ENCODE data around the gene SUSD5. TPM values are rescaled to one million over a fixed set of nuclear protein-coding genes. Genes with fewer than 3 reads are reported as not detected.

Gene SUSD5
- total and polyA plus RNA-seq, 2 of the 4 experiments (the other 2 are of a cell fraction), result 1.4 to 2.9 TPM

GRCh38 chr3:33152363-33153360, 65.9 kb downstream of the SUSD5 start:
- H3K4ac ChIP-seq (ENCODE audit: low read depth, low read length), result no peak overlapping the region
- peaks cover 2% of the 10 kb centered on the region; the same call in 1 of the 2 replicates for H3K4me1 ChIP-seq (ENCODE audit: control insufficient read depth, insufficient read depth, low read length)
- no peak overlapping the region for H2BK5ac ChIP-seq (ENCODE audit: low read depth, low read length, poor library complexity, severe bottlenecking)
- intact Hi-C loops (cut with micrococcal nuclease) (no loop called here), dilution Hi-C loops (cut with HindIII; ENCODE audit: low sequenced_read_pairs, unreplicated experiment) (no loop called here), in situ Hi-C loops (cut with MboI; ENCODE audit: low sequenced_read_pairs) (no loop called here)
- no peak overlapping the region for H3K27ac ChIP-seq (ENCODE audit: insufficient read depth, low read length)
- DNase-seq (no peak), ATAC-seq (ENCODE audit: low read depth) (no peak)
- H2AFZ ChIP-seq (replicated peaks; ENCODE audit: low read length, poor library complexity), result no peak overlapping the region
- no peak overlapping the region for H2AK5ac ChIP-seq (ENCODE audit: low read depth, low read length)
- no peaks in the 10 kb centered on the region for H3K9me1 ChIP-seq (ENCODE audit: insufficient read depth, low read length)
- H3K36me3 ChIP-seq (ENCODE audit: control insufficient read depth, insufficient read depth, low read length), result no peaks in the 10 kb centered on the region
- TF ChIP-seq FOS (IDR thresholded peaks at IDR 0.05; ENCODE audit: low read depth, low read length) (no peak), USF2 (IDR thresholded peaks at IDR 0.05; ENCODE audit: low read depth, low read length) (no peak), SMC3 (IDR thresholded peaks at IDR 0.05; ENCODE audit: low read depth, low read length) (no peak), POLR2A (IDR thresholded peaks at IDR 0.05; ENCODE audit: low read depth, low read length) (no peak), MXI1 (IDR thresholded peaks at IDR 0.05; ENCODE audit: borderline replicate concordance, low read depth, low read length) (no peak), RFX5 (IDR thresholded peaks at IDR 0.05; ENCODE audit: low read depth, low read length) (no peak), MAZ (IDR thresholded peaks at IDR 0.05; ENCODE audit: borderline replicate concordance, low read depth, low read length) (no peak), CHD1 (IDR thresholded peaks at IDR 0.05; ENCODE audit: low read depth, low read length) (no peak), ELK1 (IDR thresholded peaks at IDR 0.05; ENCODE audit: borderline replicate concordance, low read depth, low read length) (no peak), RAD21 (IDR thresholded peaks at IDR 0.05; ENCODE audit: low read length) (no peak)
- H2BK120ac ChIP-seq (ENCODE audit: low read depth, low read length), result no peak overlapping the region
- no peak overlapping the region for H4K91ac ChIP-seq (ENCODE audit: insufficient read depth, low read depth, low read length)
- no peak overlapping the region for H2BK20ac ChIP-seq (ENCODE audit: low read depth, low read length)
- H3K56ac ChIP-seq (ENCODE audit: extremely low read depth, insufficient read depth, low read length), result no peak overlapping the region
- no peak overlapping the region for H3K14ac ChIP-seq (replicated peaks; ENCODE audit: low read depth, low read length)
- H3K27me3 ChIP-seq (ENCODE audit: control insufficient read depth, insufficient read depth, low read length), result no peaks in the 10 kb centered on the region
- no peak overlapping the region for H4K8ac ChIP-seq (ENCODE audit: low read depth in 2 of 2, low read length in 2 of 2)
- H4K20me1 ChIP-seq (ENCODE audit: insufficient read depth, low read length), result no peaks in the 10 kb centered on the region
- ChIA-PET CTCF (no interaction called here), POLR2A (ENCODE audit: unreplicated experiment) (no interaction called here)
- H4K5ac ChIP-seq (ENCODE audit: low read depth, low read length), result no peak overlapping the region
- no peaks in the 10 kb centered on the region for H3K79me1 ChIP-seq (ENCODE audit: low read depth in 1 of 2, low read length in 2 of 2)
- H3K9ac ChIP-seq (ENCODE audit: low read depth, low read length), result no peak overlapping the region
- no peak overlapping the region for H3K18ac ChIP-seq (ENCODE audit: low read depth, low read length)
- H2BK15ac ChIP-seq (ENCODE audit: low read depth, low read length), result no peak overlapping the region
- no peak overlapping the region for H3K4me3 ChIP-seq (ENCODE audit: insufficient read depth, low read depth, low read length)
- BruUV-seq (replicated peaks), result no TSS peak
- WGBS, 2 experiments (ENCODE audit: extremely low coverage in 2 of 2, insufficient read length in 1 of 2), result 87% methylated on average over 3 of the region's 19 CpGs; no CpG with 5 or more reads in 1 of the 2 experiments
- no peak overlapping the region for H3K4me2 ChIP-seq (ENCODE audit: low read depth, low read length)
- no peak overlapping the region for H2AK9ac ChIP-seq (replicated peaks; ENCODE audit: low read depth, low read length, poor library complexity)
- no peaks in the 10 kb centered on the region for H3K9me3 ChIP-seq (ENCODE audit: control insufficient read depth, insufficient read depth, low read length)
- no peak overlapping the region for H3K23ac ChIP-seq (ENCODE audit: low read depth, low read length)

Measured in IMR-90 (cell line).